Measurements from ENCODE around the gene RAB3GAP2. TPM values are rescaled to one million over a fixed set of nuclear protein-coding genes. Genes with fewer than 3 reads are reported as not detected.
"Not testable (repeated sequence)": the region's sequence is repeated elsewhere in the genome, so short reads cannot be mapped to it uniquely, and the experiment has no call there.

The RAB3GAP2 gene
- total RNA-seq, 2 experiments from 2014 or later, result 46.6 to 54.0 TPM

DNA sequence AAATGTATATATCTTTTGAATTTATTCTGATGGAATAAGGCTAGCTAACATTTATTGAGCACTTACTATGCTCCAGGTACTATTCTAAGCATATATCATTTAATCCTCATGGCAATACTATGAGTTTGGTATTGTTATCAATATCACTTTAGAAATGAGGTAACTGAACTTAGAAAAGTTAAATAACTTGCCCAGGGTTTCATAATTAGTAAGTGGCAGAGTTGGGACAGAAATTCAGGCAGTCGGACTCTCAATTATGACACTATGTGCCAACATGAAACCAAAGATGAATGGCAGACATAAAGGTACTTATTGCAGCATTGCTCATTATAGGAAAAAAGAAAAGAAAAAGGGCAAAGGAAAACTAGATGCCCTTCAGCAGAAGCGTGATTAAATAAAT is 48.2 kb downstream of the RAB3GAP2 start:
- Mint-ChIP-seq H3K36me3 (peaks cover 24% of the 10 kb centered on the region), H3K4me1 (peaks cover 6% of the 10 kb centered on the region), H3K4me3 (no peak overlapping the region), H3K27ac (no peak overlapping the region), H3K9me3 (ENCODE audit: low read depth) (no peaks in the 10 kb centered on the region), H3K27me3 (no peaks in the 10 kb centered on the region)
- DNase-seq (no peak), ATAC-seq (no peak)
- CTCF ChIA-PET, result interaction anchor here (0.7 kb wide), 1 partner anchor 39 kb away, joined by 3 read pairs; no protein-coding TSS in a partner anchor

GRCh38 chr1:220222939-220223338 is 49.3 kb downstream of the RAB3GAP2 start:
- Mint-ChIP-seq H3K9me3 (ENCODE audit: low read depth) (no peaks in the 10 kb centered on the region), H3K36me3 (peaks cover 14% of the 10 kb centered on the region), H3K27me3 (no peaks in the 10 kb centered on the region), H3K27ac (no peak overlapping the region), H3K4me1 (peaks cover 6% of the 10 kb centered on the region), H3K4me3 (no peak overlapping the region)
- CTCF ChIA-PET, result no interaction called here
- no peak for ATAC-seq
- no peak for DNase-seq

DNA sequence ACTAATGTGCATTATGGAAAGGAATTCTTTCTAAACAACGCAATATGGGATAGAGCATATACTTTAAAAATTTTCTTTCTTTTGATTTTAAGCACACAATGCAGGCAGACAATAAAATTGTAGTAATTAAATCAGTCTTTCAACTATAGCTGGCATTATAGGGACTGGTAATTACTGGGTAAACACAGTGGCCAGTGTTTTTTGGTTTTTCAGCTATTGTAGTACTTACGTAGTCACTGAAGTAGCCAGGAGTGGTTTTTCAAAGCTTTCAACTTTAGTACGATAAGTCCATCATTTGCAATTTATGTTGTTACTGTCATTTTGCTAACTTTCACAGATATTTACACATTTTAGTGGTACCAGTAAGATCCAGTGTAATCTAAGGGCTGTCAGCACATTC is 50.6 kb downstream of the RAB3GAP2 start:
- ATAC-seq (no peak), DNase-seq (no peak)
- H3K9me3 Mint-ChIP-seq (ENCODE audit: low read depth), result no peaks in the 10 kb centered on the region
- no peak overlapping the region for H3K4me3 Mint-ChIP-seq
- no peaks in the 10 kb centered on the region for H3K27me3 Mint-ChIP-seq
- CTCF ChIA-PET, result no interaction called here
- H3K36me3 Mint-ChIP-seq, result peaks cover 9% of the 10 kb centered on the region
- H3K4me1 Mint-ChIP-seq, result peaks cover 6% of the 10 kb centered on the region
- no peak overlapping the region for H3K27ac Mint-ChIP-seq

- ATAC-seq (no peak), DNase-seq (no peak)
- H3K36me3 Mint-ChIP-seq, result peaks cover 6% of the 10 kb centered on the region
- no peaks in the 10 kb centered on the region for H3K27me3 Mint-ChIP-seq
- H3K9me3 Mint-ChIP-seq (ENCODE audit: low read depth), result no peaks in the 10 kb centered on the region
- H3K4me3 Mint-ChIP-seq, result no peak overlapping the region
- CTCF ChIA-PET, result no interaction called here
- H3K27ac Mint-ChIP-seq, result no peak overlapping the region
- peaks cover 6% of the 10 kb centered on the region for H3K4me1 Mint-ChIP-seq
Measured at GRCh38 chr1:220221269-220221668, 51.0 kb downstream of the RAB3GAP2 start.

DNA sequence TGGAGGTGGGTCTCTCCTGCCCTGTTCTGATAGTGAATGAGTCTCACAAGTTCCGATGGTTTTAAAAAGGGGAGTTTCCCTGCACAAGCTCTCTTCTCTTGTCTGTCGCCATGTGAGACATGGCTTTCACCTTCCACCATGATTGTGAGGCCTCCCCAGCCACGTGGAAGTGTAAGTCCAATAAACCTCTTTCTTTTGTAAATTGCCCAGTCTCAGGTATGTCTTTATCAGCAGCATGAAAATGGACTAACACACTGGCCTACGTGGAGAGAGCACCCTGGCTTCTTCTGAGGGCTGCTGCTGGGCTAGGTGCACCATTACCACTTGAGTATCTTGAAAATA is 51.6 kb downstream of the RAB3GAP2 start:
- CTCF ChIA-PET, result not testable (repeated sequence)

DNA sequence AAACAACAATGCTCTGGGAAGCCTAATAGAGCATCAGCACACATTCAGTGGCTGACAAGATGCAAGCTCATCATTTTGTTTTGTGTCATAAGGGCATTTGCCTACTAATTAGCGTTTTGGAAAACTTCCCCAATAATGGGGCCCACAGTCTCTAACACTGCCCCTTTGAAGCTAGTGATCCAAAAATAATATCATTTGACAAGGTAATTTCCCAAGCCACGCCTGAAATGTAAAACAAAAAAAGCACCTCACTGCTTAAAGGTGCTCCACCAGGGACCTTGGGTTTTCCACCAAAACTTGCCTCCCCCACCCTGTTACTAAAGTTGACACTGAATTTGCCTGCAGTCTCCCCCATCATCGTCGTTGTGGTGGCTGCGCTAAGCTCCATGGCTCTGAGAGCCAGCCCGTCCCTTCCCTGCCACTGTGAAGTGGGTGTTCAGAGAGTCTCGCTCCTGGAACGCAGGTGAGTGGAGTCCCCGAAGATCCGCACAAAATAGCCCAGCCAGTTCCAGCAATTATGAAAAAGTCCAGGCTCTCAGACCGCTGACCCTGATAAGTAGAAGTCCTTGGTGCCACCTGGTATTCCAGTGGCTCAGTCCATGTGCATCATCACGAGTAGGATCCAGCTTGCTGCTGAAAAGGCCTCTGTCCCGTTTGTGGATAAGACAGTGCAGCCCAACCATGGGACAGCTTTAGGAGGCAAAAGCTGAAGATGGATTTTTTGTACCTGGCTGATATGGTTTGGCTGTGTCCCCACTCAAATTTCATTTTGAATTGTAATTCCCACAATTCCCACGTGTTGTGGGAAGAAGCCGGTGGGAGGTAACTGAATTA is 52.2 kb downstream of the RAB3GAP2 start:
- Mint-ChIP-seq H3K27ac (no peak overlapping the region), H3K4me3 (no peak overlapping the region), H3K9me3 (ENCODE audit: low read depth) (no peaks in the 10 kb centered on the region), H3K27me3 (no peaks in the 10 kb centered on the region), H3K4me1 (peaks cover 6% of the 10 kb centered on the region), H3K36me3 (peaks cover 6% of the 10 kb centered on the region)
- DNase-seq (no peak), ATAC-seq (no peak)
- CTCF ChIA-PET, result interaction anchor here (1.4 to 1.8 kb wide), 2 partner anchors 8 to 14 kb away, joined by 4 to 9 read pairs; no protein-coding TSS in a partner anchor

More for the DNA sequence above, 51.6 kb downstream of the RAB3GAP2 start:
- H3K36me3 Mint-ChIP-seq; DNase-seq; ATAC-seq; H3K27ac Mint-ChIP-seq; H3K27me3 Mint-ChIP-seq; H3K4me3 Mint-ChIP-seq; H3K9me3 Mint-ChIP-seq (ENCODE audit: low read depth); H3K4me1 Mint-ChIP-seq: not testable (repeated sequence)

DNA sequence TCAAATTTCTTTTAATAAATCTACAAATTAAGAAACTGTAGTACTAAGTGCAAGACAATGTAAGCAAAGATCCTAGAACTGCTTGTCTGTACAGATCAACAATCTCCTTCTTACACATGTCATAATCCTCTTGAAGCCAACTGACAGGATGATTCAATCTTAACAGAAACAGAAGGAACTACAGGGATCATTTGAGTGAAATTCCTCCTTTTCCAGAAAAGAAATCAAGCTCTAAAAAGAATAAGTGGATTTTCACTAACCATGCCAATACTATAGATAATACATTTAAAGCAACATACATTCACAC is 53.2 kb downstream of the RAB3GAP2 start:
- Mint-ChIP-seq H3K27me3 (no peaks in the 10 kb centered on the region), H3K9me3 (ENCODE audit: low read depth) (no peaks in the 10 kb centered on the region), H3K27ac (no peak overlapping the region), H3K4me3 (no peak overlapping the region), H3K36me3 (peaks cover 6% of the 10 kb centered on the region), H3K4me1 (peaks cover 4% of the 10 kb centered on the region)
- no peak for ATAC-seq
- no peak for DNase-seq
- CTCF ChIA-PET, result interaction anchor here (0.7 to 1.8 kb wide), 4 partner anchors 9 to 514 kb away, joined by 3 to 9 read pairs (median 4); no protein-coding TSS in a partner anchor

GRCh38 chr1:220218397-220219135 is 53.7 kb downstream of the RAB3GAP2 start:
- CTCF ChIA-PET, result interaction anchor here (0.6 to 1.8 kb wide), 7 partner anchors 8 to 515 kb away, joined by 3 to 9 read pairs (median 3); no protein-coding TSS in a partner anchor
- H3K4me1 Mint-ChIP-seq; H3K27ac Mint-ChIP-seq; H3K27me3 Mint-ChIP-seq; H3K36me3 Mint-ChIP-seq; H3K4me3 Mint-ChIP-seq; H3K9me3 Mint-ChIP-seq (ENCODE audit: low read depth): not testable (repeated sequence)
- DNase-seq, result peak; percentile 52
- peak; percentile 39 for ATAC-seq

DNA sequence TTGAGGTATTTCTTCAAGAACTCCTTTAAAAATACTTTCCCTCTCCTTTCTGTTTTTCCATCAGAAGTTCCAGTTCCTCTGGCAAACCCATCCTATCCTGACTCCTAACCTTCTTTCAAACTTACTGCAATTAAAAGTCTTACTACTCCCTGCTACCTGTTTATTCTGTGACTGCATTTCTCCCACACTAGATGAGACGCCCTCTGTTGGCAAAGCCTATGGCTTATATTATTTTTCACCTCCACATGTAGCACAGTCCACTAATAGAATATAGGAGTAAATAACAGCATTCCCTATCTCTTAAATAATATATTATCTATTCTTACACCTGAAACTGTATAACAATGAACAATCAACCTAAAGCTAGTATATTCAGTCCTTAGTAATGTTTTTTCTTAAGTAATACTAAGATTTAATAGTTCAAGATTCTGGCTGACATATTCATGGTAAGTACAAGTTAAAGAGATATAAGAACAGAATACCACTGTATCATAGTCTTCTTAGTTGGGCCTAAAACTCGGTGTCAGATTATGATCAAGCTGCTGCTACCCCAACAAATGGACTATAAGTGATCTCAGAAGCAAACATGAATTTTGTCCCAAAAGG is 54.8 kb downstream of the RAB3GAP2 start:
- CTCF ChIA-PET, result interaction anchor here (0.9 to 1.8 kb wide), 6 partner anchors 12 to 30 kb away, joined by 3 to 7 read pairs (median 4); no protein-coding TSS in a partner anchor
- peaks cover 14% of the 10 kb centered on the region for H3K36me3 Mint-ChIP-seq
- DNase-seq, result no peak
- ATAC-seq, result peak; percentile 39
- peaks cover 3% of the 10 kb centered on the region for H3K4me1 Mint-ChIP-seq
- H3K9me3 Mint-ChIP-seq (ENCODE audit: low read depth), result no peaks in the 10 kb centered on the region
- no peaks in the 10 kb centered on the region for H3K27me3 Mint-ChIP-seq
- no peak overlapping the region for H3K27ac Mint-ChIP-seq
- no peak overlapping the region for H3K4me3 Mint-ChIP-seq

- CTCF ChIA-PET, result no interaction called here
- peaks cover 3% of the 10 kb centered on the region for H3K4me1 Mint-ChIP-seq
Measured at GRCh38 chr1:220213382-220213983, 58.8 kb downstream of the RAB3GAP2 start.

DNA sequence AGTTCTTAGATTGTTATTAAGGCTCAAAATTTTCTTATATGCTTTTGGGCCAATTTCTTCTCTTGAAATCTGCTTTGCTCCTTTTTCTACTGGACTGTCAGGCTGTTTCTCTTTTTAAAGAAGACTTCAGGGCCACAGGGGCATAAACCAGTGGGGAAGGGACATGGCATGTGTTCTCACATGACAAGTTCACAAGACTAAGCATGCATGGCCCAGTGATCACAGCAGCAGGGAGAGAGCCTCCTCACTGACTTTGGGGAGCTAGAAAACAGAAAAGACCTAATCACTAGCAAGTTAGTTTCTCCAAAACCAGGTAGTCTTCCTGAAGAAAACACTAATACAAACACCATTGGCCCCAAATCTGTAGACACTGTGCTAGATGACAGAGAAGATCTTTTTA is 64.8 kb downstream of the RAB3GAP2 start:
- Mint-ChIP-seq H3K27me3 (no peaks in the 10 kb centered on the region), H3K36me3 (peaks cover 54% of the 10 kb centered on the region), H3K4me3 (no peak overlapping the region), H3K4me1 (no peaks in the 10 kb centered on the region), H3K27ac (no peak overlapping the region), H3K9me3 (ENCODE audit: low read depth) (peaks cover 5% of the 10 kb centered on the region)
- ATAC-seq (no peak), DNase-seq (no peak)
- CTCF ChIA-PET, result interaction anchor here (1.1 kb wide), 1 partner anchor 17 kb away, joined by 4 read pairs; no protein-coding TSS in a partner anchor

More at GRCh38 chr1:220213382-220213983, 58.8 kb downstream of the RAB3GAP2 start:
- no peak for ATAC-seq
- no peak overlapping the region for H3K4me3 Mint-ChIP-seq
- peaks cover 33% of the 10 kb centered on the region for H3K36me3 Mint-ChIP-seq
- no peaks in the 10 kb centered on the region for H3K27me3 Mint-ChIP-seq
- DNase-seq, result no peak
- no peaks in the 10 kb centered on the region for H3K9me3 Mint-ChIP-seq (ENCODE audit: low read depth)
- H3K27ac Mint-ChIP-seq, result no peak overlapping the region

GRCh38 chr1:220204758-220205157 is 67.5 kb downstream of the RAB3GAP2 start:
- H3K27ac Mint-ChIP-seq; H3K4me3 Mint-ChIP-seq; DNase-seq; H3K27me3 Mint-ChIP-seq; H3K4me1 Mint-ChIP-seq; ATAC-seq; H3K9me3 Mint-ChIP-seq (ENCODE audit: low read depth): not testable (repeated sequence)
- CTCF ChIA-PET, result interaction anchor here (2.3 kb wide), 1 partner anchor 12 kb away, joined by 5 read pairs; no protein-coding TSS in a partner anchor
- peaks cover 34% of the 10 kb centered on the region for H3K36me3 Mint-ChIP-seq

DNA sequence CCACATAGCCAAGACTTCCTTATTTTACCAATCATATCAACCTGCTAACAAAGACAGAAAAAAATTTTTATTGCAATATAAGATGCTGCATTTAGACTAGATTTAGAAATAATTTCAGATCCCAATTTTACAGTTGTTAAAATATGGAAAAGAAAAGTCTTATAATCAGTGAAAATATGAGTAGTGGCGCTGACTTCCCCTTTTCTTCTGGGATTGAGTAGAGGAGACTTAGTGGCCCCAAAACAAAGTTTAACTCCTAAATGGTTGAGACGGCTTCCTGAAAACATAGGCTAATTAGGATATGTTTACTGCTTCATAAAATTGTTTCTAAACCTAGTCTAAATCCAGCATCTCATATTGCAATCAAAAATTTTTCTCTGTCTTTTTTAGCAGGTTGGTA is 68.4 kb downstream of the RAB3GAP2 start:
- no peak for ATAC-seq
- Mint-ChIP-seq H3K4me3 (no peak overlapping the region), H3K36me3 (peaks cover 29% of the 10 kb centered on the region), H3K9me3 (ENCODE audit: low read depth) (peaks cover 5% of the 10 kb centered on the region), H3K4me1 (no peaks in the 10 kb centered on the region), H3K27ac (no peak overlapping the region), H3K27me3 (no peaks in the 10 kb centered on the region)
- no peak for DNase-seq
- CTCF ChIA-PET, result no interaction called here
